Large intestine (tissue), 3 donors: ENCODE data around the gene MYCL. TPM values are rescaled to one million over a fixed set of nuclear protein-coding genes. Genes with fewer than 3 reads are reported as not detected.
"Not testable (repeated sequence)": the region's sequence is repeated elsewhere in the genome, so short reads cannot be mapped to it uniquely, and the experiment has no call there.

Experiments used
- DNase-seq, 2 donors: peaks; one replicate each; pipeline versions ENCODE4 v3.0.0 to v3.0.0-alpha.2; 2013
- H3K27ac ChIP-seq: one replicate; pipeline ENCODE4 v1.5.1; 2013; ENCODE audit warnings: low read length
- H3K27me3 ChIP-seq: 2 replicates; pipeline ENCODE4 v1.6.1; 2013; ENCODE audit warnings: low read length; ENCODE audit not compliant: control insufficient read depth, insufficient read depth
- H3K36me3 ChIP-seq: 2 replicates; pipeline ENCODE4 v1.6.1; 2013; ENCODE audit warnings: low read length; ENCODE audit not compliant: control insufficient read depth, insufficient read depth
- H3K4me1 ChIP-seq: one replicate; pipeline ENCODE4 v1.6.1; 2013; ENCODE audit warnings: low read length; ENCODE audit not compliant: control insufficient read depth, insufficient read depth
- H3K4me3 ChIP-seq: one replicate; pipeline ENCODE4 v1.5.1; 2013; ENCODE audit warnings: low read length
- H3K9me3 ChIP-seq: one replicate; pipeline ENCODE4 v1.6.1; 2013; ENCODE audit warnings: mild to moderate bottlenecking, low read depth, low read length, moderate library complexity; ENCODE audit not compliant: control insufficient read depth
- WGBS: methylation state at CpG from one replicate; pipeline ENCODE4 v1.1.5; 2013; ENCODE audit warnings: low lambda C conversion rate; ENCODE audit not compliant: insufficient coverage; 5-methylcytosine and 5-hydroxymethylcytosine counted together
- polyA plus RNA-seq: library from polyadenylated mRNA; unstranded; fragments of 120-200 nt; gene quantifications from one replicate; pipeline ENCODE4 v1.2.1, GENCODE V29; 2013

The MYCL gene
- polyA plus RNA-seq, 1 donor: 8.5 TPM

DNA sequence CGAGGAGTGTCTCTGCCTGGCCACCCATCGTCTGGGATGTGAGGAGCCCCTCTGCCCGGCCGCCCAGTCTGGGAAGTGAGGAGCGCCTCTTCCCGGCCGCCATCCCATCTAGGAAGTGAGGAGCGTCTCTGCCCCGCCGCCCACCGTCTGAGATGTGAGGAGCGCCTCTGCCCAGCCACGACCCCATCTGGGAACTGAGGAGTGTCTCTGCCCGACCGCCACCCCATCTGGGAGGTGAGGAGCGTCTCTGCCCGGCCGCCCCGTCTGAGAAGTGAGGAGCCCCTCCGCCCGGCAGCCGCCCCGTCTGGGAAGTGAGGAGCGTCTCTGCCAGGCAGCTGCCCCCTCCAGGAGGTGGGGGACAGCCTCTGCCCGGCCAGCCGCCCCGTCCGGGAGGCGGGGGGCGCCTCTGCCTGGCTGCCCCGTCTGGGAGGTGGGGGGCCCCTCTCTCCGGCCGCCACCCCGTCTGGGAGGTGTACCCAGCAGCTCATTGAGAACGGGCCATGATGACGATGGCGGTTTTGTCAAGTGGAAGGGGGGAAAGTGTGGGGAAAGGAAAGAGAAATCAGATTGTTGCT lies 32.1 kb downstream of the MYCL start:
- peaks cover 17% of the 10 kb centered on the region for H3K9me3 ChIP-seq
- not testable (repeated sequence) for H3K27ac ChIP-seq, H3K4me3 ChIP-seq, H3K27me3 ChIP-seq, DNase-seq, H3K4me1 ChIP-seq, H3K36me3 ChIP-seq
- WGBS: no CpG with 5 or more reads among the region's 37 CpGs

DNA sequence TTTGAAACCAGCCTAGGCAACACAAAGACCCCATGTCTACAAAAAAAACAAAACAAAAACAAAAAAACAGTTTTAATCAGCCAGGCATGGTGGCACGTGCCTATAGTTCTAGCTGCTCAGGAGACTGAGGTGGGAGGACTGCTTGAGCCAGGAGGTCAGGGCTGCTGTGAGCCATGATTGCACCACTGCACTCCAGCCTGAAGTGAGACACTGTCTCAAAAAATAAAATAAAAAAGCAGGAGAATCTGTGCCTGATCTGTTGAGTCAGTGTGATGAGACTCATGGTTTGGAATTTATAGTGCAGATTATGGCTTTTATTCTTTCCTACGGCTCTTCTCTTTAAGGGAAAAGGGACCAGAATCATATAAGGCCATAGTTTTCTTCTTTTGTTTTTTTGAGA lies 35.0 kb downstream of the MYCL start:
- Histone ChIP-seq H3K4me3 (no peak overlapping the region), H3K9me3 (peaks cover 17% of the 10 kb centered on the region), H3K27ac (no peak overlapping the region), H3K36me3 (peaks cover 7% of the 10 kb centered on the region), H3K4me1 (no peaks in the 10 kb centered on the region), H3K27me3 (no peaks in the 10 kb centered on the region)
- DNase-seq: no peak
- WGBS: no CpG with 5 or more reads among the region's 2 CpGs

DNA sequence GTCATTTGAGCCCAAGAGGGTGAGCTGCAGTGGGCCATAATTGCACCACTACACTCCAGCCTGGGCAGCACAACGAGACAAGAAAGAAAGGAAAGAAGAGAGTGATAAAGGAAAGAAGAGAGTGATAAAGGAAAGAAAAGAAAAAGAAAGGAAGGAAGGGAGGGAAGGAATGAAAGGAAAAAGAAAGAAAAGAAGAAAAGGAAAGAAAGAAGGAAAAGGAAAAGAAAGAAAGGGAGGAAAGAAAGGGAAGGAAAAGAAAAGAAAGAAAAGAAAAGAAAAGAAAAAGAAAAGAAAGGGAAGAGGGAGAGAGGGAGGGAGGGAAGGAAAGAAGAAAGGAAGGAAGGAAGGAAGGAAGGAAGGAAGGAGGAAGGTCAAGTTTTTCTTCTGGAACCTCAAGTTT lies 36.0 kb downstream of the MYCL start:
- DNase-seq: no peak
- Histone ChIP-seq H3K27me3 (no peaks in the 10 kb centered on the region), H3K4me3 (no peak overlapping the region), H3K27ac (no peak overlapping the region), H3K4me1 (no peaks in the 10 kb centered on the region), H3K36me3 (peaks cover 4% of the 10 kb centered on the region), H3K9me3 (peaks cover 14% of the 10 kb centered on the region)
- WGBS: 100% methylated on average over 1 of the region's 1 CpG

DNA sequence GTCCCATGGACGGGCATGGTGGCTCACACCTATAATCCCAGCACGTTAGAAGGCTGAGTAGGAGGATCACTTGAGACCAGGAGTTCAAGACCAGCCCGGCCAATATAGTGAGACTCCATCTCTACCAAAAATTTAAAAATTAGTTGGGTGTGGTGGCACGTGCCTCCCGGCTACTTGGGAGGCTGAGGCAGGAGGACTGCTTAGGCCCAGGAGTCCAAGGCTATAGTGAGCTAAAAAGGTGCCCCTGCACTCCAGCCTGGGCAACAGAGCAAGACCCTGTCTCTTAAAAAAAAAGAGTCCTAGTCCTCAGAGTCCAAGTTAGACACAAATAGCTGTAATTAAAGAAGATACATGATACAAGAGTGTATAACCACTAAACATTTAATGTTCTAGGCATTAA lies 38.5 kb downstream of the MYCL start:
- no peak for DNase-seq
- Histone ChIP-seq H3K36me3 (peaks cover 4% of the 10 kb centered on the region), H3K27ac (no peak overlapping the region), H3K9me3 (no peaks in the 10 kb centered on the region), H3K4me1 (no peaks in the 10 kb centered on the region), H3K4me3 (no peak overlapping the region), H3K27me3 (no peaks in the 10 kb centered on the region)
- no CpG with 5 or more reads among the region's 5 CpGs for WGBS

DNA sequence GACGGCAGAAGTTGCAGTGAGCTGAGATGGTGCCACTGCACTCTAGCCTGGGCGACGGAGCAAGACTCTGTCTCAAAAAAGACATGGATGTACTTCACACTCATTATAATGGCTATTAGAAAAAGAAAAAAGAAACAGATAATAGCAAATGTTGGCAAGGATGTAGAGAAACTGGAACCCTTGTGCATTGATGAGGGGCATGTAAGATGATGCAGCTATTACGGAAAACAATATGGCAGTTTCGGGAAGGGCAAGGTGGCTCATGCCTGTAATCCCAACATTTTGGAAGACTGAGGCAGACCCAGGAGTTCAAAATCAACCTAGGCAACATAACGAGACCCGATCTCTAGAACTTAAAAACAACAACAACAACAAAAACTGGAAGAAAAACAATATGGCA lies 40.7 kb downstream of the MYCL start:
- 97% methylated on average over 7 of the region's 7 CpGs for WGBS
- no peak for DNase-seq
- no peaks in the 10 kb centered on the region for H3K9me3 ChIP-seq
- no peak overlapping the region for H3K4me3 ChIP-seq
- peaks cover 9% of the 10 kb centered on the region for H3K36me3 ChIP-seq
- H3K27me3 ChIP-seq: no peaks in the 10 kb centered on the region
- no peak overlapping the region for H3K27ac ChIP-seq
- no peaks in the 10 kb centered on the region for H3K4me1 ChIP-seq

DNA sequence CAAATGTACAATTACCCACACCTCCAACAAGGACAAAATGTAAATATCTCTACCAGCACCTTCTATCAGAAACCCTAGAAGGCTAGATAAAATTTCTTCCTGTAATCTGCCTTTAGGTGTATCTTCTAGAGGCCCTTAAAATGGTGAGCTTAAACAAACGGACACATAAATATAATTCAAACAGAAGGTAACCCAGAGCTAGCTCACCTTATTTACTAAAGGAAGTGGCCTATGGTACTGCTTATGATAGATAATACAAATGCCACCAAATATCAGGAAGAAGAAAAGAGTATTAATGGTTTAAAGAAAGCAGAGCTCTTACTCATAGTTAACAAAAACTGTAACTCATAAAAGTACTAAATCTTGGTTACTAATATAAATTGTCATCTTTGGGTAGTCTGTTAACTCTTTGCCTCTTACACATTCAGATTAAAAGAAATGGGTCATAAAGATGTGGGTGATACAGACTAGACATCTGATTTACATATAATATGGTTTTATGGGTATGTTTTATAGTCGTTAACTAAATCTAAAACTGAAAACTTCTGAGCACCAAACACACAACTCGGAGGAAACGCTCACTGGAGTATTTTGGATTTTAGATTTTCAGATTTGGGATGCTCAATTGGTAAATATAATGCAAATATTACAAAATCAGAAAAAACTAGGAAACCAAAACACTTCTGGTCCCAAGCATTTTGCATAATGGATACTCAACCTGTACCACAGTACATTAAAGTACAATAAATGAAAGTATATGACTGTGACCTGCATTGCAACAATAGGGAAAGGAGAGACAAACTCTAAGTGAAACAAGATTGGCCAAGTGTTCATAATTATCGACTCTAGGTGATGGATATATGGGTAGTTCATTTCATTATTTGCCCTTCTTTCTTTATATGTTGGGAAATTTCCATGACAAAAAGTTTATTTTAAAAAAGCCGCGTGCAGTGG lies 41.6 kb downstream of the MYCL start:
- 47% methylated on average over 3 of the region's 7 CpGs for WGBS
- Histone ChIP-seq H3K27ac (no peak overlapping the region), H3K27me3 (no peaks in the 10 kb centered on the region), H3K9me3 (no peaks in the 10 kb centered on the region), H3K4me1 (no peaks in the 10 kb centered on the region), H3K36me3 (peaks cover 9% of the 10 kb centered on the region), H3K4me3 (no peak overlapping the region)
- DNase-seq: peak in 1 of 2 donors; percentile 21

DNA sequence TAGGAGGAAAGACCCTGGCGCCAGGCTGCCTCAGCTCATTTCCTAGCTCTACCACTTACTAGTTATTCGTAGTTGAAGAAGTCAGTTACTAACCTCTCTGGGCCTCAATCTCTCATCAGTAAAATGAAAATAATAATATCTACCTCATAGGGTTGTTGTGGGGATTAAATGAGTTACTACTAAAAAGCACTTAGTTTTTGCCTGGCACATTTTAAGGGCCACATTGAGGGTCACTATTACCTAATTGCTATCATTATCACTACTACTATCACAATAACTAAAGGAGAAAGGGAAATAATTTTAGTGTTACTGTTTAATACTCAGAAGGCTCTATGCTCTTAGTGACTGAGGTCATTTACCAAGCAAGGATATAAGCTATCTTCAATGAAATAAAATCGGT lies 43.4 kb downstream of the MYCL start:
- peaks cover 10% of the 10 kb centered on the region for H3K36me3 ChIP-seq
- H3K27me3 ChIP-seq: no peaks in the 10 kb centered on the region
- DNase-seq: no peak
- no peak overlapping the region for H3K4me3 ChIP-seq
- no peaks in the 10 kb centered on the region for H3K4me1 ChIP-seq
- H3K27ac ChIP-seq: no peak overlapping the region
- WGBS: 67% methylated on average over 1 of the region's 3 CpGs
- H3K9me3 ChIP-seq: no peaks in the 10 kb centered on the region

DNA sequence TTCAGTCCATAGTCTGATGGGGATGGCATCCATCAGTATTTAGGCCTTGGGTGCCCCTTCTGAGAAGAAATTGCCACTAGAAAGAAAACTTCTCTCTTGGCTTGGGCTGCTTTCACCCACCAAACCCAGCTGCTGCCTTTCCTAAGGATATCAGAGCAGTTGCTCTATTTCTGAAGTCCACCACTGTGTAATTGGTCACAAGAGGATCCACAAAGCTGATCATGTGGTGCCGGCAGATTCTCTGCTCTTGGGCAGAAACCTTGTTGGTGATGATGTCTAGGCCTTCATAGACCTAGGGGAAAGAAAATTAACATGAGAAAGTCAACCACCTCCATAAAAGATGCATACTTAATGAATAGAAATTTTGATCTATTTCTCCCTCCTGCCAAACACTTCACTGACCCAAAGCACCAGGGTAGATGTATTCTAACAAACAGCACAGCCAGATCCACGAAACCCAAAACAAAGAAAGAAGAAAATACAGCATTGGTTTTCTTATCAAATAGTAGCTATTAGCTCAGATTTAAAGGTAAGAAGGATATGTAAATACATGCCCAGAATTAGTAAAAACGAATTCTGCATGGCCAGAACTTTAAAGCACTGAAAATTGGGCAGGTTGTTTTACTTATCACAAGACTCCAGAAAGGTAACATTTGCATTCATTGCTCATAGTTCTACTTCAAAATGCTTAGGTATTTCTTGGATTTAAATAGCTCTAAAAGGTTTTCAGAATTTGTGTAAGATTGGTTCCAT lies 44.4 kb downstream of the MYCL start:
- Histone ChIP-seq H3K4me1 (peaks cover 7% of the 10 kb centered on the region), H3K4me3 (no peak overlapping the region), H3K27ac (no peak overlapping the region), H3K27me3 (no peaks in the 10 kb centered on the region), H3K9me3 (no peaks in the 10 kb centered on the region), H3K36me3 (peaks cover 10% of the 10 kb centered on the region)
- no peak for DNase-seq
- WGBS: 93% methylated on average over 2 of the region's 3 CpGs

DNA sequence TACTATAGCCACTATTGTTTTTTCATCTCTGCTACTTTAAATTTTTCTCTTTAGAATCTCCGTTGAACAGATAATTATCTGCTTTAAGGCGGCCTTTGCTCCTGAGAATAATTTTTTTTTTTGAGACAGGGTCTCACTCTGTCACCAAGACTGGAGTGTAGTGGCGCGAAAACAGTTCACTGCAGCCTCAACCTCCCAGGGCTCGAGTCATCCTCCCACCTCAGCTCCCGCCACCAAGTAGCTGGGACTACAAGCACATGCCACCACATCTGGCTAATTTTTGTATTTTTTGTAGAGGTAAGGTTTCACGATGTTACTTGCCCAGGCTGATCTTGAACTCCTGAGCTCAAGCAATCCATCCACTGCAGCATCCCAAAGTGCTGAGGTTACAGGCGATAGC lies 47.0 kb downstream of the MYCL start:
- H3K36me3 ChIP-seq: peaks cover 10% of the 10 kb centered on the region
- WGBS: 83% methylated on average over 3 of the region's 8 CpGs
- H3K27me3 ChIP-seq: no peaks in the 10 kb centered on the region
- no peak for DNase-seq
- no peak overlapping the region for H3K4me3 ChIP-seq
- H3K4me1 ChIP-seq: peaks cover 10% of the 10 kb centered on the region
- H3K27ac ChIP-seq: no peak overlapping the region
- no peaks in the 10 kb centered on the region for H3K9me3 ChIP-seq

DNA sequence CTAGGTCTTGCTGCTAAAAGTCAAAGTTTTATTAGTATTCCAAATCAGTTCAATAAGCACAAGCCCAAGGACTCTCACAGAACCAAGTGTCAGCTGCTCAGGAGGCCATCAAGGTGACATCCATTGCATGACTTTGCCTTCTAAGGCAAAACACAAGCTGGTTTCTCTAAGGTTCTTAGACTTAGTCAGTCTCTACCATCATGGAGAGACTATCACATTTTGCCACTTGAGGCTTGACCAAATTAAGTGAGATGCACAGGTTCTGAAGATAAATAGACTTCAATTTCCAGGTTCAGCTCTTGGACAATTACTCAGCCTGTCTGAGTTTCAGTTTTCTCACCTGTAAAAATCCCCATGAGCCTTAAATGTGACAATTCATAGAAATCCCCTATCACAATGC lies 47.4 kb downstream of the MYCL start:
- Histone ChIP-seq H3K9me3 (no peaks in the 10 kb centered on the region), H3K4me3 (no peak overlapping the region), H3K27me3 (no peaks in the 10 kb centered on the region), H3K36me3 (peaks cover 10% of the 10 kb centered on the region), H3K27ac (no peak overlapping the region), H3K4me1 (peaks cover 10% of the 10 kb centered on the region)
- DNase-seq: no peak
